Measurements from ENCODE around the gene OSBPL8.

GRCh38 chr12:76595056-76595455, 35.5 kb upstream of the OSBPL8 start:
- TF ChIP-seq EZH2 (IDR thresholded peaks at IDR 0.05) (no peak), POLR2AphosphoS5 (IDR thresholded peaks at IDR 0.05; ENCODE audit: borderline replicate concordance, low read depth, low read length) (no peak), FOXP2 (optimal IDR thresholded peaks at IDR 0.05; ENCODE audit: control extremely low read depth, extremely low read length, insufficient read depth) (no peak)

All from SK-N-MC (cell line).